GM18867 (cell line): ENCODE data around the gene GRAMD1A.
A peak's percentile ranks its signal among the peaks of the same experiment; 100 is the strongest.
"Not testable (repeated sequence)": the region's sequence is repeated elsewhere in the genome, so short reads cannot be mapped to it uniquely, and the experiment has no call there.

Experiments used
- ATAC-seq: cut with Tn5 transposase; IDR thresholded peaks from one replicate; pipeline ENCODE4 v1.9.1; 2021; ENCODE audit warnings: mild to moderate bottlenecking, moderate library complexity; ENCODE audit not compliant: unreplicated experiment

GRAMD1A gene

GRCh38 chr19:35051268-35051667, 51.1 kb downstream of the GRAMD1A start:
- ATAC-seq, result not testable (repeated sequence)

DNA sequence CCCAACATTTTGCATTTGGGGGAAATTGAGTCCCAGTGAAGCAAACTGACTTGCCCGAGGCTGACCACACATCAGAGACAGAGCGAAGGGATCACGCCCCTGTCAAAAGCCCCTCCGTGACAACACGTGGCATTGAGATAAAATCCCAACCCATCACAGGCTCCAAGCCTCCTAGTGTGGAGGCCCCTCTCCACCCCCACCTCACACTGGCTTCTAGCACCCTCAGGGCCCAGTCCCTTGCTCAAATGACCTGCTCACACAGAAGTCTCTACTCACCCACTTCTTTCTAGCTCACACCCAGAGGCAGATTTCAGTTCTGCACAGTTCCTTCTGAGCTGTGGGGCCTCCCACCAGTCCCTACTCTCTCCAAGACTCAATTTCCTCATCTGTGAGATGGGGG, 51.7 kb downstream of the GRAMD1A start:
- no peak for ATAC-seq

DNA sequence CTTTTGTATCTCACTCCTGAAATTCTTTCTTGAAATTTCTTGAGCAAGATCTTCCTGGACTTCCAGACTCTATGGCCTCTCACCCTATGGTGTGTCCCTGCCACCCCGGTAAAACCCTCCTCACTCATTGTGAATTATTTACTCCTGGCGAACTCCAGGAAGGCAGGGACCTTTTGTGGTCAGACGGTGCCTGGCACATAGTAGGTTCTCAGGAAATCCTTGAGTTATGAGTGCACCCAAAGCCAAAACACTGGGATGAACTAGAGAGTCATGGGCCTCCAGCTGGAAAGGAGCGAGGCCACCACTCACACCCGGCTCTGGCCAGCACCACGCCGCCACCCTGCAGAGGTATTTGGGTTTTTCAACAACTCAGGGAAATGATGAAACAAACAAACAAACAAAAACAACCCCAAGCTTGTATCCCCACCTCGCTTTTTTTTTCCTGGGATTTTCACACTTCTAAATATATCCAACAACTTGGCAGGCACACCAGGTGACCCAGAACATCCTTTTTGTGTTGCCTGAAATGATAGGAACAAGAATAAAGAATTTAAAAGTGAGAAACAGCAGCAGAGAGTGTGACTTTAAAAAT, 52.6 kb downstream of the GRAMD1A start:
- ATAC-seq, result no peak

DNA sequence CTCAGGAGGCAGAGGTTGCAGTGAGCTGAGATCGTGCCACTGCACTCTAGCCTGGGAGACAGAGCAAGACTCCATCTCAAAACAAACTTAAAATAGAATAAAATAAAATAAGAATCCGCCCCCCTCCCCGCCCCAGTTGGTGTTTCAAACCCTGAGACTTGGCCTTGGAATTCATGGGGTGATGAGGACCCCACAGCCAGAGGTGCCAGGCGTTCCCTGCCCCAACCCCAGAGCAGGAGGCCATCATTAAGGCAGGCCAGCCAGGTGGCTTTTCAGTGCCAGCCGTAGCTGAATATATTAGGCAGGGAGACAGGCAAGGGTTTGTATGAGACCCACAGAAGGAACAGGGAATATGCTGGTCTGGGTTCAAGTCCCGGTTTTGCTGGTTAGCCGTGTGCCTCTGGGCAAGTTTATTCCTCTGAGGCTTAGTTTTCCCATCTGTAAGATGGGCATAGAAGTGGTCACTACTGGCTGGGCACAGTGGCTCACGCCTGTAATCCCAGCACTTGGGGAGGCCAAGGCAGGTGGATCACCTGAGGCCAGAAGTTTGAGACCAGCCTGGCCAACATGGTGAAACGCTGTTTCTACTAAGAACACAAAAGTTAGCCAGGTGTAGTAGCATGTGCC, 53.7 kb downstream of the GRAMD1A start:
- ATAC-seq, result no peak

DNA sequence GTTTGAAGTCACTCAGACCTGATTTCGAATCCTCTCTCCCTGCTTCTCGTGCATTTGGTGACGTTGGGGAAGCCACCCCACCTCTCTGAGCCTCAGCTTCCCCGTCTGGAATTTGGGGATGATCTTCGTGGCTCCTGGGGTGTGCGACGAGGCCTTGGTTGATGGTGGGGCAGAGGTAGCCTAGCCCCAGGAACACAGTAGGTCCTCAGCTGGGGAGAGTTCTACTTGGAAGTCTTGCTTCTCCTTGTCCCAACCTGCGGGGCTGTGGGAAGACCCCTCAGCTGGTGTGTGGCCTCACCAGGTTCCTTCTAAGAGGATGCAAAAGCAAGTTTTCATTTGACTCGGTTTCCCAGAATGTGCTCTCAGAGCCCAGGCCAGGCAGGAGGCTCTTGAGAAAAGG, 54.5 kb downstream of the GRAMD1A start:
- ATAC-seq, result no peak

DNA sequence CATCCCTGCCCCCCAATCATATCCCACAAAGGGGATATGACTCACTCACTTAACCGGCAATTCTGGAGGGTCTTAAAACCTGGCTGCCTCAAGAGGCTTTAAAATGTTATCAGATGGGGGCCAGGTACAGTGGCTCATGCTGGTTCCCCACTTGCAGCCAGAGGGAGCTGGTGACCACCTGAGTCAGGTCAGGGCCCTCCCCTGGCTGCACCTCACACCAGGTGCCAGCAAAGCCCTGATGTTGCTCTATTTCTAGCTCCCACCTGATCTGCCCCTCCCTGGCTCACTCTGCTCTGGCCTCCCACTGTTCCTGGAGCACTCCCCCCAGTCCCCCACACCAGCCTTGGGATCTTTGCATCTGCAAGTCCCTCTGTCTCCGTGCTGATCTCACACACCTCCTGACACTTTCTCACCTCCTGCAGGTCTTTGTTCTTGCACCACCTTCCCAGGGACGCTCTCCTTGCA, 55.6 kb downstream of the GRAMD1A start:
- ATAC-seq, result no peak

DNA sequence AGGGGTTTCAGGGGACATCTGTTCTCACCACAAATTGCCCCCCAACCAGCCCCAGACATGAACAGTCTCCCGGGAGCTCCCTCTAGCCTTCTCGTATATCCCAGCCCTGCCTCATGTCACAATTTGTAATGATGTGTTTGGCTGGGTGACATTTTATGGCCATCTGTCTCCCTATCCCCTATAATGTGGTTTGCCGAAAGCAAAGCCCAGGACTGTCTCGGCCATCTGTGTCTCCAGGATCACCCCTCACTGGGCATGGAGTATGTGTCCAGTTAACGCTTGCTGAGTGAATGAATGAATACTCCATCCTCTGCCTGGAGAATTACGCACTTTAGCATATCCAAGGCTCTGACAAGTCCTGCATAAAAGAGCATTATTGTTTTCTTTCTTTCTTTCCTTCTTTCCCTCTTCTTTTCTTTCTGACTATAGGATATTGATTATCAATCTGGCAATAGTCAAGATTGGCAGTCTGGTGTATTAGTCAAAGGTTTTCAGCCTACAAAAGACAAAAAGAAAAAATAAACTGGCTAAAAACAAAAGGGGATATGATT, 56.5 kb downstream of the GRAMD1A start:
- ATAC-seq, result no peak

GRCh38 chr19:35058370-35058769, 58.2 kb downstream of the GRAMD1A start:
- ATAC-seq, result no peak

DNA sequence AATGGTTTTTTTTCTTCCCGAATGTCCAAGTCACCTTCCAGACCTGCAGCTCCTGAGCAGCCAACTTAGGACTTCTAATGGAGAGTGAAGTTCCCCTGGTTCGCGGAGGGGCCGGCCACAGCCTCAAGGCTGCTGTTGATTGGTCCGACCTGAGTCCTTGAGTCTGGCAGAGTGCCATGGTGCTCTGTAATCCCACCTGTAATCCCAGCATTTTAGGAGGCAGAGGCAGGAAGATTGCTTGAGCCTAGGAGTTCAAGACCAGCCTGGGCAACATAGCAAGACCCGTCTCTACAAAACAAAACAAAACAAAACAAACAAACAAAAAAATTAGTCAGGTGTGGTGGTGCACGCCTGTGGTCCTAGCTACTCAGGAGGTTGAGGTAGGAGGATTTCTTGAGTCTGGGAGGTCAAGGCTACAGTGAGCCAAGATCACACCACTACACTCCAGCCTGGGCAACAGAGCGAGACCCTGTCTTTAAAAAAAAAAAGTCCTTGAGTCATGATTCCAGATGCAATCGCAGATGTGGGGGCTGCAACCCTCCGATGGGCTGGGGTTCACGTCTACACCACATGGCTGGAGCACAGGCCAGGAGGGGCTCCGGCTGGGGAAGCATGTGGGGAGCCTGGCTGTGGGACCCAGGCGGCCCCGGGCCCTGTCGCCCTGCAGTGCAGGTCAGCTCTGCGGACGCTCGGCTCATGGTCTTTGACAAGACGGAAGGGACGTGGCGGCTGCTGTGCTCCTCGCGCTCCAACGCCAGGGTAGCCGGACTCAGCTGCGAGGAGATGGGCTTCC, 59.1 kb downstream of the GRAMD1A start:
- ATAC-seq, result no peak

- ATAC-seq, result no peak
Observed at GRCh38 chr19:35059799-35060091, 59.6 kb downstream of the GRAMD1A start.

GRCh38 chr19:35060160-35060855, 60.2 kb downstream of the GRAMD1A start:
- no peak for ATAC-seq

DNA sequence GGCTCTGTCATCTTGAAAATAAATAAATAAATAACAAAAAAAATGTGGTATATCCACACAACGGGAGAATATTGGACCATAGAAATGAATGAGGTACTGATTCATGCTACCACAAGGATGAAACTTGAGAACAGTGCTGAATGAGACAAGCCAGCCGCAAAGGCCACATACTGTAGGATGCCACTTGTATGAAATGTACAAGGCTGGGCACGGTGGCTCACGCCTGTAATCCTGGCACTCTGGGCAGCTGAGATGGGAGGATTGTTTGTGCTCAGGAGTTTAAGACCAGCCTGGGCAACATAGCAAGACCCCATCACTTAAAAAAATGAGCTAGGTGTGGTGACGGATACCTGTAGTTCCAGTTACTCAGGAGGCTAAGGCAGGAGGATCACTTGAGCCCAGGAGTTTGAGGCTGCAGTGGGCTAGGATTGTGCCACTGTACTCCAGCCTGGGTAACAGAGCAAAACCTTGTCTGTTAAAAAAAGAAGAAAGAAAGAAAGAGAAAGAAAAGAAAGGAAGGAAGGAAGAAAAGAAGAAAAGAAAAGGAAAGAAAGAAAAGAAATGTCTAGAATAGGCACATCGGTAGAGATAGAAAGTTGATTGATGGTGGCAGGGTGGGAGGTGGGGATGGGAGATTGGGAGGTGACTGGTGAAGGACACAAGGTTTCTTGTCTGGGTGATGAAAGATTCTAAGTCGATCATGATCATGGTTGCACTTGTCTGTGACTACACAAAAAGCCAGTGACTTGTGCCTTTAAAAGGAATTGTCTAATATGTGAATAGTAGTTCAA, 61.7 kb downstream of the GRAMD1A start:
- no peak for ATAC-seq

DNA sequence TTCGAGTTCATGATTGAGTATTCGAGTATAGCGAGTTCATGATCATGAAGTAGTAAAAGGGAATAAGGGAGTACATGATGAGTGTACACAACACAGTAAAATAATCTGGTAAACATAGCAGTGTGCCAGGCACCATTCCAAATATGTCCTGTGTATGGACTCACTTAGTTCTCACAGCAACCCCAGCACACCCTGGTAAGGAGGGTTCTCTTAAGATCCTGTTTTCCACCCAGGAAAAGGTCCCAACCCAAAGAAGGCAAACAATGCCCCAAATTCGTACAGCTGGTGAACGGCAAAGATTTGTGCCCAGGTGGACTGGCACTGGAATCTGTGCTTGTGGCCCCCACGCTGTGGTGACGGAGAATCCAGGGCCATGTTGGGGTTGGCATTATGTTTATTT, 62.8 kb downstream of the GRAMD1A start:
- no peak for ATAC-seq

DNA sequence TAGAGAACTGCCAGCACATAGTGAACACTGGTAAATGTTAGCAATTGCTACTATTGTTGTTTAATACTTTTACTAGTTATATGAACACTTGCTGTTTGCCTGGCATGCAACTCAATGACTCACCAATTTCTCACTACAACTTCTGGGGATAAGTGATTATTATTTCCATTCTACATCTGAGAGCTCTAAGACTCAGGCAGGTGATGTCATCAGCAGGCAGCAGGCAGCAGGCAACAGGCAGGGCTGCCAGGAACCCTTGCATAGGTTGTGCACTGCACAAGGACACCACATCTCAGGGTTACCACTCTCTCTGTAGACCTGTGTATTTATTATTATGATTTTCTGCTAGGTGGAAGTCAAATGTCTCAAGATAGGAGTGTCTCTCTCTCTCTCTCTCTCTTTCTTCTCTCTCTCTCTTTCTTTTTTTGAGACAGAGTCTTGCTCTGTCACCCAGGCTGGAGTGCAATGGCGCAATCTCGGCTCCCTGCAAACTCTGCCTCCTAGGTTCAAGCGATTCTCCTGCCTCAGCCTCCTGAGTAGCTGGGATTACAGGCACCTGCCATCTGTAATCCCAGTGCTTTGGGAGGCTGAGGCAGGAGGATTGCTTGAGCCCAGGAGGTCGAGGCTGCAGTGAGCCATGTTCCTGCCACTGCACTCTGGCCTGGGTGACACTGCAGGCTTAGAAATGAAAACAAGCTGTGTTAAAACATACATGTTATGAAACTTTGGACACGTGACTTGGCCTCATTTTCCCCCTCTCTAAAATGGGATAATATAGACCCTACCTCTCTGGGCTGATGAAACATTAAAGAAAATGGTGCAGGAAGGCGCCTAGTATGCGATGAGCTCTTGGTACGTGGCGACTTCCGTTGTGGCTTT, 64.1 kb downstream of the GRAMD1A start:
- ATAC-seq, result no peak

- no peak for ATAC-seq
Observed at GRCh38 chr19:35065574-35065973, 65.5 kb downstream of the GRAMD1A start.

- ATAC-seq, result no peak
Observed at GRCh38 chr19:35066121-35066520, 66.0 kb downstream of the GRAMD1A start.

GRCh38 chr19:35066691-35067563, 66.8 kb downstream of the GRAMD1A start:
- peak; percentile 81 for ATAC-seq

DNA sequence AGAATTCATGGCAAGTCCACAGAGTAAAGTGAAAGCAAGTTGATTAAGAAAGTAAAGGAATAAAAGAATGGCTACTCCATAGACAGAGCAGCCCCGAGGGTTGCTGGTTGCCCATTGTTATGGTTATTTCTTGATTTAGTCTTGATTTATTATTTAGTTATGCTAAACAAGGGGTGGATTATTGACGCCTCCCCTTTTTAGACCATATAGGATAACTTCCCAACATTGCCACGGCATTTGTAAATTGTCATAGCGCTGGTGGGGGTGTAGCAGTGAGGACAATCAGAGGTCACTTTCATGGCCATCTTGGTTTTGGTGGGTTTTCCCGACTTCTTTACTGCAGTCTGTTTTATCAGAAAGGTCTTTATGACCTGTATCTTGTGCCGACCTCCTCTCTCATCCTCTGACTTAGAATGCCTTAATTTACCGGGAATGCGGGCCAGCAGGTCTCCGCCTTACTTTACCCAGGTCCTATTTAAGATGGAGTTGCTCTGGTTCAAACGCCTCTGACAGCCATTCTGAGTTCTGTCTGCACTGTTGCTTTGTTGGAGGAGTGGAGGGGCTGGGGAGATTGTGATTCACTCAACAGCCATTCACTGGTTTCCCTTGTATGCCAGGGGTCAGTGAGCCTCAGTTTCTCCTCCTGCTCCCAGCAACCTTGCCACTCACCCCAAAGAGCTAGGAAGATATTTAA, 69.0 kb downstream of the GRAMD1A start:
- ATAC-seq, result no peak
